ENCODE data around the gene CACNA1C.

The CACNA1C gene

DNA sequence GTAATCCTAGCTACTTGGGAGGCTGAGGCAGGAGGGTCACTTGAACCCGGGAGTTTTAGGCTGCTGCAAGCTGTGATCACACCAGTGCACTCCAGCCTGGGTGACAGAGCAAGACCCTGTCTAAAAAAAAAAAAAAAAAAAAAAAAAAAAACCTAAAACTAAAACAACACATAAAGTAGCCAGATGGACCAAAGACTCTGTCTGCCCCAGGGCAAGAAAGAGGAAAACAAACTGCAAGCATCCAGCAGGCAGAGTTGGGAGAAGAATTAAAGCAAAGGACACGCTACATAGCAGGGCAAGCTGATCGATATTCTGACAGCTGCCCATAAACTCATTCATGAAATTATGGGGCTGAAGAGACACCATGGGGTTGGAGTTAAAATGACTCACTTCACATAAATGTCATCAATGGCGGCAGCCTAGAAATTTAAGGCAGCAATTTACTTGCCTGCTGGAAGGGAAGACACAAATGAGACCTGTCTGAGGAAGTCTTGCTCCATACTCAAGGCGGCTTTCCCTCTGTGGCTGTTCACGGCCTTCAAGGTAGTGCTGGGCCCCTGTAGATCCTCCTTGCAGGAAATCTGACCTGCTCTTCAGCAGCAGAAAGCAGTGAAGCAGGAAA lies 482.9 kb downstream of the CACNA1C start:
- DNase-seq (ENCODE audit: low read depth in 1 of 2, low spot score in 1 of 2) = no peak

DNA sequence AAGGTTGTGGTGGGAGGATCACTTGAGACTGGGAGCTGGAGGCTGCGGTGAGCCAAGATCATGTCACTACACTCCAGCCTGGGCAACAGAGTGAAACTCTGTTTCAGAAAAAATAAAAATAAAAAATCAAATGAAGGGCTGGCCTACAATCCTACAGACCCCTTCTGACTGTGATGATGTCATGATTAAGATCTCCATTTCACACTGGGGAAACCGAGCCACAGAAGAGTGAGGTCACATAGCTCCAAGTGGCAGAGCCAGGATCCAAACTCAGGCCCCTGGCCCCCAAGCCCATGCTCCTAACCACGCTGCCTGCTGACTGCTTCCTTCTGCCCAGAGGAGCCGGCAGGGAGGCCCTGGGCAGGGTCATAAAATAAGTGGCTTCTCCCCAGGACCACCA lies 483.9 kb downstream of the CACNA1C start:
- DNase-seq (ENCODE audit: low read depth in 1 of 2, low spot score in 1 of 2) = no peak

DNA sequence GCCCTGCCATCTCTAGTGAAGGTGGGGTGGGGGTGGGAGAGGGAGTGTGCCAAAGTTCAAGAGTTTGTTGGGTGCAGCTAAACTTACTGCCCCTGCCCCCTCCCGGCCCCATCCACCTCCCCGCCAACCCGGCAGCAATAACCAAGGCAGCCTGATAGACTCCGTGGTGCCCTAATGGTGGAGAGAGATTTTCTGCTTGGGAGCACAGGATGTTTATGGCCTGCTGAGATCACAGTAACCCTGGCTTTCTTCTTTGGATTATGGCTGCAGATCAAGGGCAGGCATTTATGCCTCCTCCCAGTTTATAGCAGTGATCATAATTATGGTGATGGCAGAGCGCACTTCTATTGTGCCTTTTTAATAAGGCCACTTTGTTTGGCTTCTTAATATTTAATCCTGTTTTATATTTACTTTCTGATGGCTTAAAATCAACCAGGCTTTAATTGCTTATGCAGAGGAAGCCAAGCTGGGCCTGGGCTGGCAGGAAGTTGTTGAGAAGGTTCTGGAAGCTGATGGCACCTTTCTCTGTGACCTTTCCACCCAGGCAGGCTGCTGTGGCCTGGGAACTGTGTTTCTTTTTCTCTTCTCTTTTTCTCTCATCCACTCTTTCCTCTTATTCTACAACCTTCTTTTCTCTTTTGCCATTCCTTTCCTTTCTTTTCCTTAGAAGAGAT lies 485.2 kb downstream of the CACNA1C start:
- no peak for DNase-seq (ENCODE audit: low read depth in 1 of 2, low spot score in 1 of 2)

DNA sequence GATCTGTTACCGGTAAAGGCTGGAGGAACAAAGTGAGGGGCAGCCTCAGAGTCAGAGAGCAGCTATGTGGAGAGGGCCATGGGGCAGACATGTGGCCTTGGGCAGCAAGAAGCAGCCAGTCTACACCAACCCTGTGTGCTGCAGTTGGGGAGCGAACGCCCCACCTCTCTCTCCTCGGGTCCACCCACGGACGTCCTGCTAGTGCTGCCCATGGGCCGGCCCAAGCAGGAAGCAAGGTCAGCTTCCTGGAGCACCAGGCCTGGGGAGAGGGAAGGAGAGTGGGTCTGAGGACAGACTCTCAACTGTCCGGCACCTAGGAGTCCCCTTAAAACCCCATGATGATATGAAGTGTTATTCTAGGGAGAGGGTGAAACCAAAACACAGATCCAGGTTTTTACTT lies 487.2 kb downstream of the CACNA1C start:
- DNase-seq (ENCODE audit: low read depth in 1 of 2, low spot score in 1 of 2) = no peak

DNA sequence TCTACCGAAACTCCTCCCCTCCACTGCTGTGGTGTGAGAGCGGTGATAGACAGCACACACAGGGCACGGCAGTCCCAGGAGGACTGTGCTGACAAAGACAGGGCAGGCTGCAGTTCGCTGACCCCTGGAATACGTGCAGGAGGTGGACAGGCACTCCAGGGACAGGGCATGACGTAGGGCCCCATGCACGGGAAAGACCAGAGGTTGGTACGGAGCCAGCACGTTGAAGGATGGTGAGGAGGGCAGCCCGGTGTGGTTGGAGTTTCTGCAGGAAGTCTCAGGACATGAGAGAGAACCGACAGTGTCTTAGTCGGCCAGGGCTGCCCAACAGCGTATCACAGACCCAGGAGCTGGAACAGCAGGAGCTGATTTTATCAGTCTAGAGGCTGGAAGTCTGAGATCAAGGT lies 487.8 kb downstream of the CACNA1C start:
- no peak for DNase-seq (ENCODE audit: low read depth in 1 of 2, low spot score in 1 of 2)

DNA sequence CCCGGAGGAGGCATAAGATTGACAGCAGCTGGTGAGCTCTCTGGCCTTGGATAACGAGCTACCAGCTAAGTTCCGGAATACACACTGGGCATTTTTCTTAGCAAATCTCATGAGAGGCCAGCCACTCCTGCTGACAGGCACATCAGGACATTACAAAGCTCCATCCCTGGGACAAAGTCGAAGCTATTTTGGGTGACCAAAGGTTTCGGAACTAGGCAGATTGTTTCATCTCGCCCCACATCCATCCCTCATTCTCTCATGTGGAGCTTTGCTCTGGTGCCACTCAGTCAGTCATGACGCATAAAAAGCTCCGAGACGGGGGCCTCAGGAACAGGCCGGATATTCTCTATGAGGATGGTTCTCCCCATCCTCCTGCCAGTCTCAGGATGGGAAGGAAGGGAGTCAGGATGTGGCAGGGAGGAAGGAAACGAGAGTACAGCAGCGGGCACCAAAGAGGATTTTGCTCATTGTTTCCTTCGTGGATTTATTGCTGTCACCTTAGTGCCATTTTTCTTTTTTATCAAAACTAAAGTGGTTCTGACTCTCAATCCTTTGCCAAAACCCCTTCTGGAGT lies 488.9 kb downstream of the CACNA1C start:
- no peak for DNase-seq (ENCODE audit: low read depth in 1 of 2, low spot score in 1 of 2)

DNA sequence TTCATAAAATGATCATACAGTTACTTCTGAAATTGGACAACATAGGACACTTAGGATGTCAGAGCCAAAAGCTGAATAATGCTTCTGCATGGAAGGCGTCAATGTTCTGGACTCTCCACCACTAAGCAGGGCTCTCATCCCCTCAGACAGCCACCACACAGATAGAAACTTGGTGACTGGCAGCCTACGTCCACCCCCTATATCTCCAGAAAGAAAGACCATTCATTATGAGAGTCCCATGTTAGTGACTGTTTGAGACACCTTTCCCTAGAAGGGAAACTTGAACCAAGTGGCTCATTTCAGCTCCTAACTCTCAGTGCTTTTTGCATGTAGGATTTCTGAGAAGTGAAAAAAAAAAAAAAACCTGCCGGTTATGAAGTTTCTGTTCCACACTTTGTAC lies 491.0 kb downstream of the CACNA1C start:
- no peak for DNase-seq (ENCODE audit: low read depth in 1 of 2, low spot score in 1 of 2)

DNA sequence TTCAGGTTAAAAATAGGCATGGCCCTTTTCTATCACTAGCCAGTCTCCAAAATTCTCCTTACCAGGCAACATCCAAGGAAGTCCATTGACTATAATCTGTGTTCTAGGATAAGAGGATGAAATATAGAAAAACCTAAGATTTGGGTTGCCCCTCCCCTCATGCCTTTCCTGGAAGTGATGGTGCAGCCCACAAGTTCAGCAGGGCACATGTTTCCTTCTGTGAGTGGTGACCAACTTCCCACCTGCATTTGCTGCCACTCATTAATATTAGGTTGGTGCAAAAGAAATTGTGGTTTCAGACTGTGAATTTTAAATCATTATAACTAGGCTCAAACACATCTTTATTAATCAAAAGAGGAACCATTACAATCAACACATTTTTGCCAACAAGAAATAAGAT lies 491.4 kb downstream of the CACNA1C start:
- DNase-seq (ENCODE audit: low read depth in 1 of 2, low spot score in 1 of 2) = no peak

DNA sequence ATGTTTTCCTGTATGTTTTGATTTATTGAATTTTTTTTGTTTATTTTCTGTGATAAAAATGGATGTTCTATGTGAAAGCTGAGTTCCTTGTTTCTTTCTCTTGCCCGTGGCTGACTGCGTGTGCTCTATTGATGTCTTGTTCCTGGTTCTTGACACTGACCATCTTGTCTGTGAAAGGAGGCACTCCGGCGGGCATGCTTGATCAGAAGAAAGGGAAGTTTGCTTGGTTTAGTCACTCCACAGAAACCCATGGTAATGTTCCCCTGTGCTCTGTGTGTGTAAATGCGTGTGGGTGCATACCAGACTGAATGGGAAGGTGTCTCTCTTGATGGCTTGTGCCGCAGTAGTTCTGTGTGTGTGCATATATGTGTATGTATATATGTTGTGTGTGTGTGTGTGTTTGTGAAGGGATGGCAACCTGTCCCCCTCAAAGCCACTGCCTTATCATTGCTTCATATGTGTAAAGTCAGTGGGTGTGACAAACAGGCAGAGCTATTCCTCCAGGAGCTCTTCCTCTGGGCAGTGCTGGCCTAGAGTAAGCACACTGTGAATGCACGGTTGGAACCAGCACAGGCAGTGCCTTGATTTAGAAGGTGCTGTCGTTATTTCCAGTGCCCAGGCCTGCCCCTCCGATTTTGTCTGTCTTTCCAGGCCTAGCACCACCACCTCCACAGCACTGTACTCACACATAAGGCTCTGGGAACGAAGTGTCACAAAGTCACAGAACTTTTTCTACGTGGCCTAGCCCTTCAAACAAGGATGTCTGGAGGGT lies 494.7 kb downstream of the CACNA1C start:
- DNase-seq (ENCODE audit: low read depth in 1 of 2, low spot score in 1 of 2) = no peak

DNA sequence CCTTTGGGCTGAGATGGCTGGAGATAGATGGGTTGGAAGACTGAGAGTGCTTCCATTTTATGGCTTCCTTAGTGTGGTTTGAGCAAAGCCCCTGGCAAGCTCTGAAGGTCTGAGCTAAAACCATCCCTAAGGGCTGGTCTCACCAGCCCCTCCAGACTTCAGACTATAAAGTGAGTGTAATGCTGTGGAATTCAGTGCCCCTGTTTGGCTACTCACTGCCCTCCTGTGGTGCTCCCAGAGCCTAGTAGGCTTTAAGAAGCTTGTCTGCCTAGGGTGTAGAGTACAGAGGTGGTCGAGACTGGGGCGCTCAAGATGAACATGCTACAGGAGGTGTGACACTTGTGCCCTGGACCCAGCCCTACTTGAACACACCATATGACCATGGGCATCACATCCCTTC lies 495.3 kb downstream of the CACNA1C start:
- DNase-seq (ENCODE audit: low read depth in 1 of 2, low spot score in 1 of 2) = no peak

DNA sequence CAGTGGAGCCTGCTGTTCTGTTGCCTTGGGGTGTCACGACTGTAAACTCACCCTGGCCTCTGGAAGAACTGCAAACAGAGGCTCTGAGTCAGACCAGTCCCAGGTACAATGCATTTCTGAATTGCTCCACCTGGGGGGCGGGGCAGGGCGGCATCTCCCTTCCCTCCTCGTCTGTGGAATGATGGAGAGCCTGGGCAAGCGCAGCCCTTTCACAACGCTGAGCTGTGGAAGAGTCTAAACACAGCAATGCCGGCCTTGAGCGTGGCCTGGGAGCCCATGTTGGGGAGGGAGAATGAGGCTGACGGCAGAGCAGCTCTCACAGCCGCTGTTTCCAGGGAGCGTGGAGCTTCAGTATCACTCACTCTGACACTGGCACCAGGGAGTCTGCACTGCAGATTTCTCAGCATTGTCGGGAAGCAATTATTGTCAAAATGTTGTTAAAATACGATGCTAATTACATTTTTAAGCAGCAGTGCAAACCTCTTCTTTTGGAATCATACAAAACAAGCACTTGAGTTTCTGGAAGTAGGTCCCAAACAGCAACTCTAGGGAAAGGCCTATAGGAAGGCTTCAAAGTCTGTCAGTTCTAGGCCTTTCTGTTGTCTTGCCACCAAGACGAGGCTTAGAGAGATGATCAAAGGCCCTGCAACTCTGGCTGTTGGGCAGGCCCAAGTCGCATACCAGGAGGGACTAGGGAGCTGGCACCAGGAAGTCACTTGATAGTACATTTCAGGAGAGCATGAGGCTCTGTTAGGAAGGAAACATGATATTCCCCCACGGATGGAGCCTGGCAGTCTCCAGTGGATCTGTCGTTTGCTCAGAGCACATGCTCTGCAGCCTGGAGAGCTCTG lies 498.0 kb downstream of the CACNA1C start:
- no peak for DNase-seq (ENCODE audit: low read depth in 1 of 2, low spot score in 1 of 2)

DNA sequence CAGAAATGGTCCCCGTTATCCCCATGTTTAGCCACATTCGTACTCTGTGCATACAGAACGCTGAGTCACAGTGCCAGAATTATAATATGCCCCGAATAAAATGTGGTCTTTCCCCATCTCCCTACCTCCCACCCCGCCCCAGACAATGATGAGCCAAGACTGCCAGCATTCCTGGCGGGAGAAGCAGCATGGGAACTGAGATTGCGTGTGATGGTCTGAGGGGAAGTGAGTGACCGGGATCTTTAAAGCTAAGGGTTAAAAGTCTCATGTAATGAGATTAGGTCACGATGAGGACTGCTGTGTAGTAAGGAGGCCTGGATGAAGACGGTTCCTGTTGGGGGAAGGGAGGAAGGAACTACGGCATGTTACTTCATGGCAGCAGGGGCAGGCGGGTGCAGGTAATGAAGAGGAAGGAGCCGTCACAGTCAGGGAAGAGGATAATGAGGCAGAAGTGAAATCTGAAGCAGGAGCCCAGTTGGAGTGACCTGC lies 498.7 kb downstream of the CACNA1C start:
- DNase-seq (ENCODE audit: low read depth in 1 of 2, low spot score in 1 of 2) = no peak

DNA sequence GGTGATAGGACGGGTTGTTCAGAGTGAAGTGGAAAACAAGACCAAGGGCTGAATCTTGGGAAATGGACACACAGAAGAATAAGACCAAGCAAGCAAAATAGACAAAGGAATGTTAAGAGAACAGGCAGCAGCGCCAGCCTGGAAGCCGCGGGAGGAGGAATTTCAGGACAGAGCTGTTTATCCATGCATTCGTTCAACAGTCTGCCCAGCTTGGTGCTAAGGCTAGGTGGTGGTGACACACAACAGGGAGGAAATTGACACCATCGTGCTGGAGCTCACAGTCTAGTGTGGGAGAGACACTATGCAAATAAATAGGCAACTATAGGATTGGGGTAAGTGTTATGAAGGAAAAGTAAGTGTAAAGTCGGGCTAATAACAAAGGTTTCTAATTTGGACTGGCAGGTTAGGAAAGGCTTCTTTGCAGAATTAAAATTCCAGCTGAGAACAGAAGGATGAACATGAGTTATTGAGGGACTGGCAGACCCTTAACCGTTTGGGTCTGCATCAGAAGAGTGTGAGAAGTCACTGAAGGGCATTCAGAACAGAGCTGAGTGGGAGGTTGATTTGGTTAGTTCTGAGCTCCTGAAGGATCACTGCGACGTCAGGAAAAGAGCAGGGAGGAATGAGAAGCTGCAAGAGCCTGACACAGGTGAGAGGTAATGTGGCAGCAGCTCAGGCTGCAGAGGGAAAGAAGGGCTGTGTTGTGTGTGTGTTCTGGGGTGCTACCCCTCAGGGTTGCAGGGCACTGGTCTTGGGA lies 499.4 kb downstream of the CACNA1C start:
- DNase-seq (ENCODE audit: low read depth in 1 of 2, low spot score in 1 of 2) = no peak

DNA sequence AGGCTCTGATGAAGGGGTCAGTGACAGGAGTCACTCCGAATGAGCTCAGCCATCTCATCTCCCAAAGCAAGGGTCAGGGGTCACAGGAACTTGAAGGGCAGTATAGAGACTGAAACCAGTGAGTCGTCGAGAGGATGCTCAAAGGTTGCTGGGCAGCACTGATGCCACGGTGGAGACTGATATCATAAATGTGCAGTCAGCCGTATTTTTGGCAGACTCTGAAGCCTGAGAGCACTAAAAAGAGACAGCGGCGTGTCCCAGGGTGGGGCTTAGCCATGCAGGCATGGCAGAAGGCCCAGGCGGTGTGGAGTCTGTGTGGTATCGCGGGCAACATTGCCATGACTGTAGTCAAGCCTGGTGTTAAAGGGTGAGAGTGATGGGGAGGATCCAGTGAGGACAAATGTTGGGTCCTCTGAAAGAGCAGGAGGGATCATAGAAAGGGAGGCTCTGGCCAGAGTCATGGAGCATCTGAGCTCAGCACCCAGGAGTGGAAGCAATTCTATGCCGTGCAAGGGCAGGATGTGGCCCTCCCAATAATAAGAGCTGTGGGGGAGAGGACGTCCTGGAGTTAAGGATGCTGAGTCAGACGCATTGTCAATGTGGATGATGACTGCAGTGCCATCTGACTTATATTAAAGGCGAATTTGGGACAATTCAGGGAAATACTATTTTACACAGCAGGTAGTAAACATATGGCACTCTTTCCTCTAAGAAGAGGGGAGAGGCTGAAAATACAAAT lies 500.8 kb downstream of the CACNA1C start:
- DNase-seq (ENCODE audit: low read depth in 1 of 2, low spot score in 1 of 2) = no peak

DNA sequence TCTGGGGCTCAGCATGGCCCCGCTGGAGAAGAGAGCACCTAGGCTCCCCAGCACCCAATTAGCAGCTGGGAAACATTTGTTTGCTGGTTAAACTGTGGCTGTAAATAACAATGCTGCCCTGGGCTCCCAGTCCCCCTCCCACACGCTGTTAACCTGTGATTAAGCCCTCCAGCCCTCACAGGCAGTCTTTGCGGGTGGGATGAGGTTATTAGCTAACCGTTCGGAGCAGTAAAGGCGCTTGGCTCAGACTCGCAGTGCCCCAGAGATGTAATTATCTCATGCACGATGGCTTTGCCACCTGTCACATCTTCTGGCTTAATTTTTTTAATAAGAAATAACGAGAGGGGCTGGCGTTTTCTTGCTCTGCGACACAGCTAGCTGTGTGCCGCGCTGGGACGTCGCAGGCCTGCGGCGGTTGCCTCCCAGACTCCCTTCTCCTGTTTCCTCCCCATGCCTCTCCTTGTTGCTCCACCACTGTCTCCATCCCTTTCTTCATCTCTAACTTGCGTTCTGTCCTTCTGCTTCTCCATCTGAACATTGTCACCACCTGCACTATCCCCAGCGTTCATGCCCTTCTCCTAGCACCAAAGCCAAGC lies 502.8 kb downstream of the CACNA1C start:
- DNase-seq (ENCODE audit: low read depth in 1 of 2, low spot score in 1 of 2) = no peak

DNA sequence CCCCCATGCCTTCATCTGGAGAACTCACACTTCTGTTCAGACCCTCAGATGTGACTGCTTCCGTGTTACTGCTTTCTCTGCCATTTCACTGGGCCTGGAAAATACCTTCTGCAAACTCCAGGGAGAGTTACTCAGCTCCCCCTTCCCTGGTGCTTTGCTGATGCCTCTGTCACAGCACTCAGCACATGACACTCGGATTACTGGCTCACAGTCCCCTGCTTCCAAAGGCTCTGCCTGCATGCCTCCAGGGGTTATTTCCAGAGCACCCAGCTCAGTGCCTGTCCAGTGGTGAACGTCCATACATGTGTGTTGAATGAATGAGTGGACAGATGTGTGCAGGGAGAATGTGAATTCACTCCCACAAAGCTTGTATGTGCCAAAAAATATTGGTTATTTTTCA lies 504.8 kb downstream of the CACNA1C start:
- DNase-seq (ENCODE audit: low read depth in 1 of 2, low spot score in 1 of 2) = no peak

DNA sequence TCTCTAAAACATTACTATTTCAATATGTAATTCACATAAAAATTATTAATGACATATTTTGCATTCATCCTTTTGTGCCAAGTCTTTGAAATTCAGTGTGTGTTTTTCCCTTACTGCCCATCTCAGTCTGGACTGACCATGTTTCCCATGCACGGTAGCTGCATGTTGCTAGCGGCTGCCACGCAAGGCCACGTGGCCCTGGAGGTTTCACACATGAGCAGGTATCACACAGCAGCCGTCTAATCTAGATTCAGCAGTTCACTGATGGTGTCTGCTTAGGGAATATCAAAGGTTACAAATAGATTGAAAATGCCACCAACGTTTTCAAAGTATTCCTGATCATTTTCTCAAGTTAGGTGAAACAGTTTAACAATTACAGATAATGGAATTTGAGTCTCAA lies 507.1 kb downstream of the CACNA1C start:
- DNase-seq (ENCODE audit: low read depth in 1 of 2, low spot score in 1 of 2) = no peak

DNA sequence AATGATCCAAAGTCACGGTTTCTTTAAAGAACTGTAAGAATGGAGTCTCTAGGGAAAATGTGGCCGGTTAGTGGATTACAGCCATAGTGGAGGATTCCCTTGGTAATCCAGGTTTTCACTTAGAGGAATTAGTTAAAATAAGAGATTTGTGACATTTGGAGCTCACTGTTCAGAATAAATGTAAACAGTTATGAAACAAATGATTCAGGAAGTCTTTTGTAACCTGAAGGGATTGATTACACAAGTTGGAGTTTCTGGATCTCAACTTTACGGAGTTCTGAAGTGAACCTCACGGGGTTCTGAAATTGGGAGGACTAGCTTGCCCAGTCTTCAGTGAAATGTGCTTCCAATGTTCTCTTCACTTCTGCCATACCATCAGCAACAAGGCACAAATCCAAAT lies 507.6 kb downstream of the CACNA1C start:
- DNase-seq (ENCODE audit: low read depth in 1 of 2, low spot score in 1 of 2) = no peak

DNA sequence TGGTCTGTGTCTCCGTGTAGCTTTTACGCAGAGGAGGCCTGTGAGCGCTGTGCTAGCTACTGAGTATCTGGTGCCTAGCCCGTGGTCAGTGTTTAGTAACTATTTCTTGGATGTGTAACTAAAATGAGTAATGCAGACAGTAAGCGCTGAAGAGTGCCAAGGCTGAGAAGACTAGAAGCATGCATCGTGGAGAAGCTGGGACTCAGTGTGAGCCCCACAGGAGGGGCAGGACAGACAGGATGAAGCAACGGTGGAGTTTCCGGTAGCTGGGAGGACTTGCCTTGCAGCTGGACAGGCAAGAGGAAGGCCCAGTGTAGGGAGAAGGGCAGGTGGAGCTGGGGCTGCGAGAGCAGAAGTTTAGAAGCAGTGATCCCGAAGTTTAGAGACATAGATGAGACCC lies 508.6 kb downstream of the CACNA1C start:
- no peak for DNase-seq (ENCODE audit: low read depth in 1 of 2, low spot score in 1 of 2)

Measured in activated CD4-positive, alpha-beta T cell treated with anti-CD3 and anti-CD28 coated beads, Interleukin-2, amount 50 U/mL, for 24 hours (primary cell).